ENCODE results near the gene R3HDM1.

- no peak for TF ChIP-seq CTCF (IDR thresholded peaks at IDR 0.05)
- no peak for TF ChIP-seq POLR2A (IDR thresholded peaks at IDR 0.05)
Observed at GRCh38 chr2:135685361-135685760, 154.1 kb downstream of the R3HDM1 start.
